Neural cell (in vitro differentiated cells): ENCODE measurements around the gene SUPT20HL1. TPM values are rescaled to one million over a fixed set of nuclear protein-coding genes. Genes with fewer than 3 reads are reported as not detected.

Experiments
- H2AFZ ChIP-seq: fragments of 200-600, 300-800 bp; sonication (generic), shearing (Covaris generic); 2 replicates; pipeline ENCODE4 v1.6.0; 2014; ENCODE audit warnings: low read depth, mild to moderate bottlenecking, antibody characterized with exemption, low read length, moderate library complexity
- H3F3A ChIP-seq: fragments of 200-600 bp; shearing (Covaris generic); 2 replicates; pipeline ENCODE4 v1.6.1; 2016; ENCODE audit warnings: mild to moderate bottlenecking, moderate library complexity, mixed read lengths, antibody characterized with exemption, low read length; ENCODE audit not compliant: insufficient read depth, poor library complexity, severe bottlenecking
- H3K27ac ChIP-seq: fragments of 200-600, 300-800 bp; sonication (generic), shearing (Covaris generic); 2 replicates; pipeline ENCODE4 v1.5.1; 2014; ENCODE audit warnings: mild to moderate bottlenecking, low read length, moderate library complexity
- H3K27me3 ChIP-seq: fragments of 300-800, 200-600 bp; sonication (generic), shearing (Covaris generic); 2 replicates; pipeline ENCODE4 v1.6.0; 2014; ENCODE audit warnings: mild to moderate bottlenecking, low read depth, low read length, moderate library complexity; ENCODE audit not compliant: insufficient read depth
- H3K36me3 ChIP-seq: fragments of 300-800, 200-600 bp; sonication (generic), shearing (Covaris generic); 2 replicates; pipeline ENCODE4 v1.5.1; 2014; ENCODE audit warnings: mild to moderate bottlenecking, antibody characterized with exemption, low read length, moderate library complexity; ENCODE audit not compliant: insufficient read depth
- H3K4me2 ChIP-seq: fragments of 300-800, 200-600 bp; sonication (generic), shearing (Covaris generic); 2 replicates; pipeline ENCODE4 v1.6.0; 2014; ENCODE audit warnings: mild to moderate bottlenecking, low read length
- H3K4me3 ChIP-seq: fragments of 300-800, 200-600 bp; sonication (generic), shearing (Covaris generic); 2 replicates; pipeline ENCODE4 v1.5.1; 2014; ENCODE audit warnings: mild to moderate bottlenecking, low read length, moderate library complexity
- H3K79me2 ChIP-seq: fragments of 200-600 bp; shearing (Covaris generic); replicated peaks from 2 replicates; pipeline ENCODE4 v1.6.0; 2014; ENCODE audit warnings: mild to moderate bottlenecking, low read length, moderate library complexity; ENCODE audit not compliant: insufficient read depth
- H3K9ac ChIP-seq: fragments of 300-800, 200-600 bp; sonication (generic), shearing (Covaris generic); 2 replicates; pipeline ENCODE4 v1.6.1; 2016; ENCODE audit warnings: mild to moderate bottlenecking, low read length, mixed read lengths
- H3K9me2 ChIP-seq: fragments of 200-600 bp; shearing (Covaris generic); 2 replicates; pipeline ENCODE4 v1.6.1; 2016; ENCODE audit warnings: mild to moderate bottlenecking, low read length, mixed read lengths; ENCODE audit not compliant: insufficient read depth
- H3K9me3 ChIP-seq: fragments of 200-600, 300-800 bp; sonication (generic), shearing (Covaris generic); 2 replicates; pipeline ENCODE4 v1.6.1; 2016; ENCODE audit warnings: mild to moderate bottlenecking, mixed run types, low read length, moderate library complexity, mixed read lengths
- H4K20me1 ChIP-seq: fragments of 200-600 bp; shearing (Covaris generic); 2 replicates; pipeline ENCODE4 v1.6.1; 2016; ENCODE audit warnings: mild to moderate bottlenecking, mixed run types; ENCODE audit not compliant: insufficient read depth
- EP300 ChIP-seq: fragments of 450-650 bp; conservative IDR thresholded peaks from 2 replicates; pipeline ENCODE4 v1.6.1; 2014; ENCODE audit warnings: antibody characterized with exemption, mild to moderate bottlenecking, moderate library complexity; ENCODE audit not compliant: poor library complexity, severe bottlenecking
- EZH2 ChIP-seq: fragments of 200-600, 300-800 bp; shearing (Covaris generic), sonication (generic); IDR thresholded peaks from 2 replicates; pipeline ENCODE4 v1.6.1; 2014; ENCODE audit warnings: antibody characterized with exemption, low read length, borderline replicate concordance, mild to moderate bottlenecking; ENCODE audit not compliant: insufficient read depth, poor library complexity, severe bottlenecking
- MXI1 ChIP-seq: fragments of 450-650 bp; conservative IDR thresholded peaks from 2 replicates; pipeline ENCODE4 v1.6.1; 2014; ENCODE audit warnings: antibody characterized with exemption, mild to moderate bottlenecking; ENCODE audit not compliant: poor library complexity, severe bottlenecking
- POLR2AphosphoS5 ChIP-seq: IDR thresholded peaks from 2 replicates; pipeline ENCODE4 v1.6.1; 2012
- RAD21 ChIP-seq: fragments of 450-650 bp; conservative IDR thresholded peaks from 2 replicates; pipeline ENCODE4 v1.6.1; 2014; ENCODE audit warnings: antibody characterized with exemption, mild to moderate bottlenecking, moderate library complexity
- SMC3 ChIP-seq: fragments of 450-650 bp; conservative IDR thresholded peaks from 2 replicates; pipeline ENCODE4 v1.6.1; 2014; ENCODE audit warnings: antibody characterized with exemption, mild to moderate bottlenecking, moderate library complexity; ENCODE audit not compliant: poor library complexity
- TAF1 ChIP-seq: IDR thresholded peaks from 2 replicates; pipeline ENCODE4 v1.6.1; 2012; ENCODE audit warnings: low read depth
- polyA plus RNA-seq: library from polyadenylated mRNA; depleted of rRNA; stranded (reverse); fragments of >200 nt; gene quantifications from 2 replicates; pipeline ENCODE4 v1.2.3, GENCODE V29; 2014
- TF ChIP-seq, protein P1 (sequence below): fragments of 450-650 bp; IDR thresholded peaks from 2 replicates; pipeline ENCODE4 v1.5.1; 2014; ENCODE audit warnings: antibody characterized with exemption, mild to moderate bottlenecking, moderate library complexity; ENCODE audit not compliant: poor library complexity, severe bottlenecking
- TF ChIP-seq, protein P2 (sequence below): IDR thresholded peaks from 2 replicates; pipeline ENCODE4 v1.6.1; 2012; ENCODE audit warnings: borderline replicate concordance

SUPT20HL1 gene
- polyA plus RNA-seq, 1 donor from 2014 or later: not detected

DNA sequence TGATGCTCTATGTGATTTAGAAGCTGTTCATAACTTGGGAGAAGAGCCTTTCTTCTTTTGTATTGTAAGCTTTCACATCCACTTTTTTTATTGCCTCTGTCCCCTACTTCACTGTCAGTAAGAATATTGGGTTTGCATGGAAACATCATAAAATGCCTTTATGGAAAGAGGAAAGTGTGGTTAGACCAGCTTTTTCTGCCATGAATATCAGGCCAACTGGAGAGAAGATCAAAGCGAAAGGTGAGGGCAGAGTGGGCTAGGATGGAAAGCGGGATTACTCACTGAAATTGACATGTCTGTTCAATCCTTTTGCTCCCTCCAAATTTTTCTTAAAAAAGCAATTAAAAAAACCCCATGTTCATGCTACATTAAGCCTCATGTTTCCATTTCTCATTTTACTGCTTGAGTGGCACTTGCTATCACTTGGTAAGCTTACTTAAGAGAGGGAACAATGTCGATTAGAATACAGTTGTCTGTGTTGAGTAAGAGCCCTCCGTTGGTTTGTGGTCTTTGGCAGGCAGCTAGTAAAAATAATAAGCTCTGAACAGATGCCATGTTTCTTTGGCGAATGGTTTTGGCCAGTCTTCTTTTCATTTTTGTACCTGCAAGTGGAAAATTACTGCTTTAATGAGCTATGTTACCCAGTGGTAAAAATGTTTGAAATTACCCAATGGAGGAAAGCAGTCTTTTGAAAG is 35.9 kb downstream of the SUPT20HL1 start:
- TF ChIP-seq RAD21 (no peak), EP300 (no peak), MXI1 (no peak), POLR2AphosphoS5 (no peak), EZH2 (no peak), TAF1 (no peak), SMC3 (no peak)
- TF ChIP-seq, protein P1, sequence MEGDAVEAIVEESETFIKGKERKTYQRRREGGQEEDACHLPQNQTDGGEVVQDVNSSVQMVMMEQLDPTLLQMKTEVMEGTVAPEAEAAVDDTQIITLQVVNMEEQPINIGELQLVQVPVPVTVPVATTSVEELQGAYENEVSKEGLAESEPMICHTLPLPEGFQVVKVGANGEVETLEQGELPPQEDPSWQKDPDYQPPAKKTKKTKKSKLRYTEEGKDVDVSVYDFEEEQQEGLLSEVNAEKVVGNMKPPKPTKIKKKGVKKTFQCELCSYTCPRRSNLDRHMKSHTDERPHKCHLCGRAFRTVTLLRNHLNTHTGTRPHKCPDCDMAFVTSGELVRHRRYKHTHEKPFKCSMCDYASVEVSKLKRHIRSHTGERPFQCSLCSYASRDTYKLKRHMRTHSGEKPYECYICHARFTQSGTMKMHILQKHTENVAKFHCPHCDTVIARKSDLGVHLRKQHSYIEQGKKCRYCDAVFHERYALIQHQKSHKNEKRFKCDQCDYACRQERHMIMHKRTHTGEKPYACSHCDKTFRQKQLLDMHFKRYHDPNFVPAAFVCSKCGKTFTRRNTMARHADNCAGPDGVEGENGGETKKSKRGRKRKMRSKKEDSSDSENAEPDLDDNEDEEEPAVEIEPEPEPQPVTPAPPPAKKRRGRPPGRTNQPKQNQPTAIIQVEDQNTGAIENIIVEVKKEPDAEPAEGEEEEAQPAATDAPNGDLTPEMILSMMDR: no peak
- TF ChIP-seq, protein P2, sequence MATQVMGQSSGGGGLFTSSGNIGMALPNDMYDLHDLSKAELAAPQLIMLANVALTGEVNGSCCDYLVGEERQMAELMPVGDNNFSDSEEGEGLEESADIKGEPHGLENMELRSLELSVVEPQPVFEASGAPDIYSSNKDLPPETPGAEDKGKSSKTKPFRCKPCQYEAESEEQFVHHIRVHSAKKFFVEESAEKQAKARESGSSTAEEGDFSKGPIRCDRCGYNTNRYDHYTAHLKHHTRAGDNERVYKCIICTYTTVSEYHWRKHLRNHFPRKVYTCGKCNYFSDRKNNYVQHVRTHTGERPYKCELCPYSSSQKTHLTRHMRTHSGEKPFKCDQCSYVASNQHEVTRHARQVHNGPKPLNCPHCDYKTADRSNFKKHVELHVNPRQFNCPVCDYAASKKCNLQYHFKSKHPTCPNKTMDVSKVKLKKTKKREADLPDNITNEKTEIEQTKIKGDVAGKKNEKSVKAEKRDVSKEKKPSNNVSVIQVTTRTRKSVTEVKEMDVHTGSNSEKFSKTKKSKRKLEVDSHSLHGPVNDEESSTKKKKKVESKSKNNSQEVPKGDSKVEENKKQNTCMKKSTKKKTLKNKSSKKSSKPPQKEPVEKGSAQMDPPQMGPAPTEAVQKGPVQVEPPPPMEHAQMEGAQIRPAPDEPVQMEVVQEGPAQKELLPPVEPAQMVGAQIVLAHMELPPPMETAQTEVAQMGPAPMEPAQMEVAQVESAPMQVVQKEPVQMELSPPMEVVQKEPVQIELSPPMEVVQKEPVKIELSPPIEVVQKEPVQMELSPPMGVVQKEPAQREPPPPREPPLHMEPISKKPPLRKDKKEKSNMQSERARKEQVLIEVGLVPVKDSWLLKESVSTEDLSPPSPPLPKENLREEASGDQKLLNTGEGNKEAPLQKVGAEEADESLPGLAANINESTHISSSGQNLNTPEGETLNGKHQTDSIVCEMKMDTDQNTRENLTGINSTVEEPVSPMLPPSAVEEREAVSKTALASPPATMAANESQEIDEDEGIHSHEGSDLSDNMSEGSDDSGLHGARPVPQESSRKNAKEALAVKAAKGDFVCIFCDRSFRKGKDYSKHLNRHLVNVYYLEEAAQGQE: no peak
- Histone ChIP-seq H3K4me2 (no peak overlapping the region), H3K4me3 (no peak overlapping the region), H3K27ac (no peak overlapping the region), H3K9me2 (no peaks in the 10 kb centered on the region), H3K9ac (no peak overlapping the region), H3F3A (no peaks in the 10 kb centered on the region), H2AFZ (no peak overlapping the region), H3K27me3 (no peaks in the 10 kb centered on the region), H3K79me2 (no peaks in the 10 kb centered on the region), H4K20me1 (no peaks in the 10 kb centered on the region), H3K36me3 (no peaks in the 10 kb centered on the region), H3K9me3 (no peaks in the 10 kb centered on the region)

DNA sequence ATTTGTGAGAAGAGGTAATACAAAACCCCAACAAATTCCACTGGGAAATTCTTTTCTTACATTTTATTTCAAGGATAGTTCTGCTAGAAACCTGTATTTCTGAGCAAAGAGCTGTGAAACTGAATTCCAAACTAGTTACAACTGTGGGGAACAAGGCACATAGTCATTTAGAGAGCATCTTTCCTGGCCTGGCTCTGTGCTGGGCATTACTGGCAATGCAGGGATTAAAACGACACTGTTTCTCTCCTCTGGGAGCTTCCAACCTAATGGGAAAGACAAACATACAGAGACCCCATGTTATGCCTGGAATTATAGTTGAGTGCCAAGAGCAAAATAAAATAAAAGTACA is 36.5 kb downstream of the SUPT20HL1 start:
- TF ChIP-seq MXI1 (no peak), RAD21 (no peak), EP300 (no peak), EZH2 (no peak), SMC3 (no peak), TAF1 (no peak), POLR2AphosphoS5 (no peak)
- TF ChIP-seq, protein P1: no peak
- TF ChIP-seq, protein P2: no peak
- no peak overlapping the region for H3K4me2 ChIP-seq
- H2AFZ ChIP-seq: no peak overlapping the region
- no peaks in the 10 kb centered on the region for H3K79me2 ChIP-seq
- no peaks in the 10 kb centered on the region for H3K27me3 ChIP-seq
- H3F3A ChIP-seq: no peaks in the 10 kb centered on the region
- H3K9me3 ChIP-seq: no peaks in the 10 kb centered on the region
- H3K9ac ChIP-seq: no peak overlapping the region
- H4K20me1 ChIP-seq: no peaks in the 10 kb centered on the region
- no peaks in the 10 kb centered on the region for H3K36me3 ChIP-seq
- H3K4me3 ChIP-seq: no peak overlapping the region
- H3K9me2 ChIP-seq: no peaks in the 10 kb centered on the region
- H3K27ac ChIP-seq: no peak overlapping the region
